KMS-11 (cell line): ENCODE results near the gene EXD1.
"Not testable (repeated sequence)": the region's sequence is repeated elsewhere in the genome, so short reads cannot be mapped to it uniquely, and the experiment has no call there.

Experiments
- H2AFZ ChIP-seq: fragments of 200-600 bp; sonication (generic); 2 replicates; pipeline ENCODE4 v1.6.1; 2016; ENCODE audit warnings: antibody characterized with exemption, mixed run types, low read depth
- H3K27ac ChIP-seq: fragments of 200-600 bp; sonication (generic); 2 replicates; pipeline ENCODE4 v1.6.1; 2016; ENCODE audit warnings: mild to moderate bottlenecking, mixed run types
- H3K27me3 ChIP-seq: fragments of 200-600 bp; sonication (generic); 2 replicates; pipeline ENCODE4 v1.6.1; 2017; ENCODE audit warnings: mild to moderate bottlenecking, low read depth, mixed run types, moderate library complexity; ENCODE audit not compliant: insufficient read depth
- H3K36me3 ChIP-seq: fragments of 200-600 bp; sonication (generic); 2 replicates; pipeline ENCODE4 v1.6.1; 2017; ENCODE audit warnings: mild to moderate bottlenecking, mixed run types; ENCODE audit not compliant: insufficient read depth
- H3K4me1 ChIP-seq: fragments of 200-600 bp; sonication (generic); 2 replicates; pipeline ENCODE4 v1.6.1; 2016; ENCODE audit warnings: mild to moderate bottlenecking, low read depth, mixed run types; ENCODE audit not compliant: poor library complexity, severe bottlenecking
- H3K4me2 ChIP-seq: fragments of 200-600 bp; sonication (generic); 2 replicates; pipeline ENCODE4 v1.7.0; 2016; ENCODE audit warnings: mild to moderate bottlenecking, mixed run types
- H3K4me3 ChIP-seq: fragments of 200-600 bp; sonication (generic); IDR thresholded peaks from 2 replicates; pipeline ENCODE4 v1.6.1; 2017; ENCODE audit warnings: low read depth, low read length, mixed read lengths; ENCODE audit not compliant: insufficient read depth
- H3K79me2 ChIP-seq: fragments of 200-600 bp; sonication (generic); 2 replicates; pipeline ENCODE4 v1.6.1; 2016; ENCODE audit warnings: low read depth, mixed run types; ENCODE audit not compliant: insufficient read depth
- H3K9ac ChIP-seq: fragments of 200-600 bp; sonication (generic); 2 replicates; pipeline ENCODE4 v1.6.1; 2016; ENCODE audit warnings: mild to moderate bottlenecking, mixed run types
- H4K20me1 ChIP-seq: fragments of 200-600 bp; sonication (generic); 2 replicates; pipeline ENCODE4 v1.6.1; 2016; ENCODE audit warnings: mild to moderate bottlenecking, mixed run types; ENCODE audit not compliant: insufficient read depth
- CTCF ChIP-seq: fragments of 200-600 bp; sonication (generic); conservative IDR thresholded peaks from 2 replicates; pipeline ENCODE4 v1.6.1; 2017; ENCODE audit warnings: low read depth, mild to moderate bottlenecking, antibody characterized with exemption, low read length, moderate library complexity, mixed read lengths

EXD1 gene

DNA sequence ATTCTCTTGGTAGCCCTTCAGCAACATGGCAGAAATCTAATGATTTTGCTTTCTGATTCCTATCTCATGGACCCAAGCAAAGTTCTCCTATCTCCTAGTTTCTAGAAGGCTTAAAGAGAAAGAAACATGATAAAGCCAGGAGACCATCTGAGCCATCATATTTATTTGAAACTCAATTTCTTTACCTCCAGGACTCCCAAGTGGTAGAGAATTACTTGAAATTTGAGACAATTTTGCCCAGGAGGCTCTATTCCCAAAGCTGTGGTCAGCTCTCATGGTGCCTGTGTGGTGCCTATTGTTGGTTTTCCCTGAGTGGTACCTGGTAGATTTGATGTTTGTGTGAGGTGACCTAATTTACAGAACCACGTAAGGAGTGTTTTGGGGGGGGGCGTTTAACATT lies 39.3 kb upstream of the EXD1 start:
- Histone ChIP-seq H3K4me2 (no peak overlapping the region), H4K20me1 (no peaks in the 10 kb centered on the region), H3K4me1 (no peaks in the 10 kb centered on the region), H3K36me3 (no peaks in the 10 kb centered on the region; the same call in 1 of the 2 replicates), H3K27me3 (no peaks in the 10 kb centered on the region), H3K79me2 (no peaks in the 10 kb centered on the region), H2AFZ (no peak overlapping the region), H3K4me3 (no peak overlapping the region), H3K9ac (no peak overlapping the region), H3K27ac (no peak overlapping the region)
- TF ChIP-seq CTCF, result no peak

DNA sequence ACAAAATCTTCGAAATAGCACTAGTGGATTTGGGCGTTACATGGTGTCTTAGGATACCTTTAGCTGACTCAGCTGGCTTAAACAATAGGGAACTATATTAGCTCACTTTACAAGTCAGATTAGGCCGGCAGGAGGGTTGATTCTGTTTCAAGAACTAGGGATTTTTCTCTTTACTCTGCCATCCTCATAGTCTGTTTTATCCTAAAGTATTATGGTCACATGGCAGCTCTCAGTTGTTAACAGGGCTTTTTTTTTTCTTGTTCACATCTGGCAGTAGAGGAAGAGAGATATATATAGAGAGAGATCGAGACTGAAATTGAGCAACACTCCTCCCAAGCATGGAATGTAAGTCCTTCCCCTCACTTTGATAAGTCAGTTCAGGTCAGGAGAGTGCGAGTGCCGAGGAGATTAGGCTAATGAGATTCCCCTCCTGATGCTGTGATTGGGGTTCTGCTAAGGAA lies 33.4 kb upstream of the EXD1 start:
- Histone ChIP-seq H3K27ac (peak overlapping the region; percentile 17; the same call in 1 of the 2 replicates), H3K4me1 (no peaks in the 10 kb centered on the region), H3K79me2 (no peaks in the 10 kb centered on the region), H3K4me3 (no peak overlapping the region), H3K9ac (no peak overlapping the region), H4K20me1 (no peaks in the 10 kb centered on the region), H3K4me2 (no peak overlapping the region), H2AFZ (no peak overlapping the region), H3K36me3 (no peaks in the 10 kb centered on the region), H3K27me3 (no peaks in the 10 kb centered on the region)
- no peak for TF ChIP-seq CTCF

GRCh38 chr15:41262571-41262970 lies 32.0 kb upstream of the EXD1 start:
- no peak overlapping the region for H3K4me3 ChIP-seq
- no peaks in the 10 kb centered on the region for H3K36me3 ChIP-seq
- H3K79me2 ChIP-seq, result no peaks in the 10 kb centered on the region
- H3K4me1 ChIP-seq, result no peaks in the 10 kb centered on the region
- no peak overlapping the region for H2AFZ ChIP-seq
- no peak overlapping the region for H3K4me2 ChIP-seq
- no peaks in the 10 kb centered on the region for H4K20me1 ChIP-seq
- H3K27ac ChIP-seq, result no peak overlapping the region
- no peak overlapping the region for H3K9ac ChIP-seq
- TF ChIP-seq CTCF, result no peak
- H3K27me3 ChIP-seq, result no peaks in the 10 kb centered on the region

DNA sequence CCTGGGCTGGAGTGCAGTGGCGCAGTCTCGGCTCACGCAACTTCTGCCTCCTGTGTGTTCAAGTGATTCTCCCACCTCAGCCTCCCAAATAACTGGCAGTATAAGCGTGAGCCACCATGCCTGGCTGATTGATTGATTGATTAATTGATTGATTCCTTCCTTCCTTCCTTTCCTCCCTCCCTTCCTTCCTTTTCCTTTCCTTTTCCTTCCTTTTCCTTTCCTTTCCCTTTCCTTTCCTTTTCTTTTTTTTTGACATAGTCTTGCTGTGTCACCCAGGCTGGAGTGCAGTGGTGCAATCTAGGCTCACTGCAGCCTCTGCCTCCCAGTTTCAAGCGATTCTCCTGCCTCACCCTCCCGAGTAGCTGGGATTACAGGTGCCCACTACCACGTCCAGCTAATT lies 30.4 kb upstream of the EXD1 start:
- not testable (repeated sequence) for H4K20me1 ChIP-seq, H3K9ac ChIP-seq, H3K4me1 ChIP-seq, H3K4me3 ChIP-seq, H3K27ac ChIP-seq, H2AFZ ChIP-seq, H3K79me2 ChIP-seq, H3K4me2 ChIP-seq, H3K36me3 ChIP-seq, H3K27me3 ChIP-seq

- H3K9ac ChIP-seq, result no peak overlapping the region
- no peak overlapping the region for H3K27ac ChIP-seq
- no peaks in the 10 kb centered on the region for H4K20me1 ChIP-seq
- H2AFZ ChIP-seq, result no peak overlapping the region
- no peak overlapping the region for H3K4me3 ChIP-seq
- H3K36me3 ChIP-seq, result no peaks in the 10 kb centered on the region
- TF ChIP-seq CTCF, result no peak
- no peak overlapping the region for H3K4me2 ChIP-seq
- H3K27me3 ChIP-seq, result no peaks in the 10 kb centered on the region
- H3K4me1 ChIP-seq, result no peaks in the 10 kb centered on the region
- no peaks in the 10 kb centered on the region for H3K79me2 ChIP-seq
Measured at GRCh38 chr15:41259546-41260189, 29.1 kb upstream of the EXD1 start.
